ENCODE results near the gene SMAD1.

Gene SMAD1

DNA sequence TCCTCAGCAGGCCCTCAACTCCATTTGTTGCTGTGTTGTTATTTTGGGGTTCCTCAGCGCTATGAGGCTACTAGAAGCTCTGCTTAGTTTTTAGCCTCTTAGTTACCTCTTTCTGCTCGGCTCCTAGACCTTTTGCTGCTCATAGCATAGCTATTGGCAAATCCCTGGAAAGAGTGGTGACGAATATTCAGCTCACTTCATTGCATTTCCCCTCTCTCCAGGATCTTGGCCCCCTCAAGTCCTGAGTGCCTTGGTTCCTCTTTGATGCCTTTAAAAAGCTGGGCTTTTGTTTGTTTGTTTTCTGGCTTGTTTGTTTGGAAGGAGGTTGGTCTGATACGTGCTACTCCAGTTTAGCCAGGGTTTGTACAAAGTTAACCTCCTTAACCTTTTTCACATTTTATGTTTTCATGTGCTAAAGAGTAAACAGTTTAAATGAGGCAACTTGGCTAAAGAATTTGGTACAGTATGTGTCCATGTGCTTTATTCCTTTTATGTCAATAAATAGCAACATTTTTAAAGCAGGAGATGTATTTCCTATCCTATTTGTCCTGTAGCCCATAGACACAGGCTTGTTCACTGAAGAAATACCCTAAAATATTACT, 31.5 kb downstream of the SMAD1 start:
- H3K27ac ChIP-seq (ENCODE audit: poor library complexity, severe bottlenecking) = no peak overlapping the region
- H3K9me3 ChIP-seq (ENCODE audit: severe bottlenecking) = peaks cover 22% of the 10 kb centered on the region
- no peaks in the 10 kb centered on the region for H3K27me3 ChIP-seq (ENCODE audit: insufficient read depth, poor library complexity, severe bottlenecking)
- peaks cover 4% of the 10 kb centered on the region; the same call in 1 of the 2 replicates for H3K36me3 ChIP-seq (ENCODE audit: low read depth)
- H3K4me1 ChIP-seq (ENCODE audit: insufficient read depth, poor library complexity, severe bottlenecking) = peaks cover 12% of the 10 kb centered on the region
- no peak for DNase-seq (ENCODE audit: low spot score)
- TF ChIP-seq, protein P1, sequence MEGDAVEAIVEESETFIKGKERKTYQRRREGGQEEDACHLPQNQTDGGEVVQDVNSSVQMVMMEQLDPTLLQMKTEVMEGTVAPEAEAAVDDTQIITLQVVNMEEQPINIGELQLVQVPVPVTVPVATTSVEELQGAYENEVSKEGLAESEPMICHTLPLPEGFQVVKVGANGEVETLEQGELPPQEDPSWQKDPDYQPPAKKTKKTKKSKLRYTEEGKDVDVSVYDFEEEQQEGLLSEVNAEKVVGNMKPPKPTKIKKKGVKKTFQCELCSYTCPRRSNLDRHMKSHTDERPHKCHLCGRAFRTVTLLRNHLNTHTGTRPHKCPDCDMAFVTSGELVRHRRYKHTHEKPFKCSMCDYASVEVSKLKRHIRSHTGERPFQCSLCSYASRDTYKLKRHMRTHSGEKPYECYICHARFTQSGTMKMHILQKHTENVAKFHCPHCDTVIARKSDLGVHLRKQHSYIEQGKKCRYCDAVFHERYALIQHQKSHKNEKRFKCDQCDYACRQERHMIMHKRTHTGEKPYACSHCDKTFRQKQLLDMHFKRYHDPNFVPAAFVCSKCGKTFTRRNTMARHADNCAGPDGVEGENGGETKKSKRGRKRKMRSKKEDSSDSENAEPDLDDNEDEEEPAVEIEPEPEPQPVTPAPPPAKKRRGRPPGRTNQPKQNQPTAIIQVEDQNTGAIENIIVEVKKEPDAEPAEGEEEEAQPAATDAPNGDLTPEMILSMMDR (IDR thresholded peaks at IDR 0.05; ENCODE audit: poor library complexity, severe bottlenecking) = no peak
- no peak for ATAC-seq (ENCODE audit: low read depth)
- no peak overlapping the region for H3K4me3 ChIP-seq (ENCODE audit: severe bottlenecking)

- H3K4me3 ChIP-seq (ENCODE audit: severe bottlenecking) = no peak overlapping the region
- TF ChIP-seq, protein P1 (IDR thresholded peaks at IDR 0.05; ENCODE audit: poor library complexity, severe bottlenecking) = no peak
- no peak for DNase-seq (ENCODE audit: low spot score)
- ATAC-seq (ENCODE audit: low read depth) = no peak
- H3K27me3 ChIP-seq (ENCODE audit: insufficient read depth, poor library complexity, severe bottlenecking) = no peaks in the 10 kb centered on the region
- H3K27ac ChIP-seq (ENCODE audit: poor library complexity, severe bottlenecking) = no peak overlapping the region
- H3K36me3 ChIP-seq (ENCODE audit: low read depth) = no peaks in the 10 kb centered on the region
- H3K9me3 ChIP-seq (ENCODE audit: severe bottlenecking) = no peaks in the 10 kb centered on the region
- H3K4me1 ChIP-seq (ENCODE audit: insufficient read depth, poor library complexity, severe bottlenecking) = no peaks in the 10 kb centered on the region
Measured at GRCh38 chr4:145520172-145520571, 38.5 kb downstream of the SMAD1 start.

DNA sequence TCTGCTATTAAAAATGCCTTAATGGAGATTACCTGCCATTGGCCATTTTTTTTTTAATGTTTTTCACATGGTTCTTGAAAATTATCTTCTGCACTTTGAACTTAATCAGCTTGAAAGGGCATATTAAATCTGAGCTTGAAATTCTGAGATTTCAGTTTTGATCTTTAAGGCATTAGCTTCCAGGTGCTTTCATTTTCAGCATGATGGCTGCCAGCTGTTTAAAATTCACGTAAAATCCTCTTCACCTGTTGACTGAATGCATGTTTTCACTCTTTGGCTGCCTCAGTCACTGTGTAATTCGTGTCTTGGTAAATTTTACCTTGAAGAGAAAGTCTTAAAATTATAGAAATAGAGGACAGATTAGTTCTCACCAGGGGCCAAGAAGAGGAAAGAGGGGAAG, 39.6 kb downstream of the SMAD1 start:
- Histone ChIP-seq H3K9me3 (ENCODE audit: severe bottlenecking) (no peaks in the 10 kb centered on the region), H3K36me3 (ENCODE audit: low read depth) (no peaks in the 10 kb centered on the region), H3K27ac (ENCODE audit: poor library complexity, severe bottlenecking) (no peak overlapping the region), H3K4me3 (ENCODE audit: severe bottlenecking) (no peak overlapping the region), H3K27me3 (ENCODE audit: insufficient read depth, poor library complexity, severe bottlenecking) (no peaks in the 10 kb centered on the region), H3K4me1 (ENCODE audit: insufficient read depth, poor library complexity, severe bottlenecking) (no peaks in the 10 kb centered on the region)
- TF ChIP-seq, protein P1 (IDR thresholded peaks at IDR 0.05; ENCODE audit: poor library complexity, severe bottlenecking) = no peak
- no peak for DNase-seq (ENCODE audit: low spot score)
- no peak for ATAC-seq (ENCODE audit: low read depth)

- H3K4me1 ChIP-seq (ENCODE audit: insufficient read depth, poor library complexity, severe bottlenecking) = no peaks in the 10 kb centered on the region
- no peak overlapping the region for H3K27ac ChIP-seq (ENCODE audit: poor library complexity, severe bottlenecking)
- no peaks in the 10 kb centered on the region for H3K36me3 ChIP-seq (ENCODE audit: low read depth)
- no peaks in the 10 kb centered on the region for H3K9me3 ChIP-seq (ENCODE audit: severe bottlenecking)
- TF ChIP-seq, protein P1 (IDR thresholded peaks at IDR 0.05; ENCODE audit: poor library complexity, severe bottlenecking) = no peak
- no peak overlapping the region for H3K4me3 ChIP-seq (ENCODE audit: severe bottlenecking)
- H3K27me3 ChIP-seq (ENCODE audit: insufficient read depth, poor library complexity, severe bottlenecking) = no peaks in the 10 kb centered on the region
- no peak for DNase-seq (ENCODE audit: low spot score)
- ATAC-seq (ENCODE audit: low read depth) = peak; percentile 55; the same call in 1 of the 3 replicates
Measured at GRCh38 chr4:145523117-145523516, 41.5 kb downstream of the SMAD1 start.

DNA sequence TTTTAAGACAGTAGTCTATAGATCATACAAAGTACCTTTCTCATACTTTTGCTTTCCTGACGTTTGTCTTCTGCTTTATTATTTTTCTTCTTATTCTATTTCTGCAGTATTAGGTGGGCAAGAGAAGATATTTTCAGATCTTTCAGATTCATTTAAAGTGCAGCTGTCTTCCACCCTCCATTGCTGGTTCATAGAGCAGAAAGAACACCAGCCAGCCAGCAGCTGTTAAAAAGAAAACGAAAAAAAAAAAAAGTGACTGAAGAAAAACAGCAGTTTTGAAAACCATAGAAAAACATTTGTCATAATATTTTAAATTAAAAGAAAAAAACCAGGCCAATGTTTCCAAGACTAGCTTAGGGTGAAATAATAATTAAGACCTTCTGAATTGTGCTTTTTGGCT, 42.9 kb downstream of the SMAD1 start:
- ATAC-seq (ENCODE audit: low read depth) (no peak), DNase-seq (ENCODE audit: low spot score) (no peak)
- no peaks in the 10 kb centered on the region for H3K9me3 ChIP-seq (ENCODE audit: severe bottlenecking)
- no peaks in the 10 kb centered on the region for H3K27me3 ChIP-seq (ENCODE audit: insufficient read depth, poor library complexity, severe bottlenecking)
- no peaks in the 10 kb centered on the region for H3K36me3 ChIP-seq (ENCODE audit: low read depth)
- TF ChIP-seq, protein P1 (IDR thresholded peaks at IDR 0.05; ENCODE audit: poor library complexity, severe bottlenecking) = no peak
- no peaks in the 10 kb centered on the region for H3K4me1 ChIP-seq (ENCODE audit: insufficient read depth, poor library complexity, severe bottlenecking)
- H3K4me3 ChIP-seq (ENCODE audit: severe bottlenecking) = no peak overlapping the region
- no peak overlapping the region for H3K27ac ChIP-seq (ENCODE audit: poor library complexity, severe bottlenecking)
